Peyer's patch (tissue), 4 donors: ENCODE results near the gene NAA80. TPM values are rescaled to one million over a fixed set of nuclear protein-coding genes. Genes with fewer than 3 reads are reported as not detected.

Experiments
- DNase-seq, 3 donors: peaks; one replicate each; pipeline ENCODE4 v3.0.0-alpha.2; 2017 to 2019
- H3K27ac ChIP-seq, 4 donors: fragments of 200-600 bp; sonication (generic); one replicate each; pipeline ENCODE4 v1.5.1; 2016 to 2019
- H3K27me3 ChIP-seq, 2 donors: fragments of 200-600 bp; sonication (generic); one replicate each; pipeline ENCODE4 v1.5.1; 2019
- H3K36me3 ChIP-seq, 3 donors: fragments of 200-600 bp; sonication (generic); one replicate each; pipeline ENCODE4 v1.5.1; 2016 to 2019
- H3K4me1 ChIP-seq, 4 donors: fragments of 200-600 bp; sonication (generic); one replicate each; pipeline ENCODE4 v1.5.1; 2016 to 2019
- H3K4me3 ChIP-seq, 4 donors: fragments of 200-600 bp; sonication (generic); 1 replicate in 3 of 4; 2 replicates in 1 of 4; pipeline ENCODE4 v1.5.1; 2016 to 2019; ENCODE audit warnings: mild to moderate bottlenecking in 1 of 4
- H3K9me3 ChIP-seq, 4 donors: fragments of 200-600 bp; sonication (generic); one replicate each; pipeline ENCODE4 v1.5.1; 2016 to 2019; ENCODE audit warnings: mild to moderate bottlenecking in 1 of 4
- CTCF ChIP-seq, 6 experiments: fragments of 450-650 bp in 4 of 6; fragments of 200-600 bp in 2 of 6; sonication (generic) in 1 of 6; IDR thresholded peaks; one replicate each; pipeline ENCODE4 v1.5.1; 2017 to 2019; ENCODE audit warnings: antibody characterized with exemption in 6 of 6, mild to moderate bottlenecking in 3 of 6, moderate library complexity in 1 of 6
- POLR2A ChIP-seq, 2 donors: fragments of 450-650 bp; IDR thresholded peaks; one replicate each; pipeline ENCODE4 v1.5.1; 2017; ENCODE audit warnings: antibody characterized with exemption in 2 of 2, mild to moderate bottlenecking in 2 of 2, moderate library complexity in 2 of 2
- total RNA-seq, 4 donors: library from RNA; depleted of rRNA; stranded (reverse); fragments of >200 nt; gene quantifications; one replicate each; pipeline ENCODE4 v1.1.0, GENCODE V29; 2016

The NAA80 gene
- total RNA-seq, 4 donors from 2014 or later, result 3.2 to 14.0 (median 12.4) TPM

GRCh38 chr3:50323092-50323600 lies 23.9 kb upstream of the NAA80 start:
- H3K27ac ChIP-seq, result peak overlapping the region; percentile 88 to 95 (median 90)
- no peak overlapping the region for H3K4me3 ChIP-seq
- peaks cover 4 to 52% (median 18%) of the 10 kb centered on the region in 4 donors for H3K4me1 ChIP-seq
- H3K36me3 ChIP-seq, result peaks cover 0 to 22% (median 0%) of the 10 kb centered on the region in 3 donors
- DNase-seq, result no peak
- TF ChIP-seq POLR2A (IDR thresholded peaks at IDR 0.05) (no peak), CTCF (IDR thresholded peaks at IDR 0.05) (no peak)
- H3K27me3 ChIP-seq, result no peaks in the 10 kb centered on the region
- no peaks in the 10 kb centered on the region for H3K9me3 ChIP-seq

- peak within 1 kb of the TSS; percentile 77 to 98 (median 93) for H3K4me3 ChIP-seq
- no peaks in the 10 kb centered on the region for H3K9me3 ChIP-seq
- peaks cover 0 to 22% (median 0%) of the 10 kb centered on the region in 3 donors for H3K36me3 ChIP-seq
- peak in 1 of 3 donors; percentile 60 for DNase-seq
- H3K27me3 ChIP-seq, result no peaks in the 10 kb centered on the region
- H3K27ac ChIP-seq, result peak within 1 kb of the TSS; percentile 88 to 95 (median 90)
- no peak for TF ChIP-seq POLR2A (IDR thresholded peaks at IDR 0.05)
- no peak for TF ChIP-seq CTCF (IDR thresholded peaks at IDR 0.05)
- H3K4me1 ChIP-seq, result peaks cover 4 to 57% (median 17%) of the 10 kb centered on the region in 4 donors
Observed at GRCh38 chr3:50322386-50323091, 23.3 kb upstream of the NAA80 start, which contains the start of gene HYAL2. Gene HYAL2, minus strand, starts transcription at chr3:50322745. Its CDS starts 2,256 bp downstream, at chr3:50320489.

GRCh38 chr3:50322115-50322385 lies 22.8 kb upstream of the NAA80 start:
- DNase-seq, result no peak
- Histone ChIP-seq H3K27ac (peak overlapping the region; percentile 88 to 95 (median 90)), H3K9me3 (no peaks in the 10 kb centered on the region), H3K4me1 (peaks cover 6 to 57% (median 16%) of the 10 kb centered on the region in 4 donors), H3K4me3 (peak overlapping the region; percentile 77 to 98 (median 93)), H3K36me3 (peaks cover 0 to 22% (median 0%) of the 10 kb centered on the region in 3 donors), H3K27me3 (no peaks in the 10 kb centered on the region)
- TF ChIP-seq POLR2A (IDR thresholded peaks at IDR 0.05) (peak in 1 of 2 donors; percentile 34), CTCF (IDR thresholded peaks at IDR 0.05) (no peak)

- Histone ChIP-seq H3K36me3 (peaks cover 0 to 22% (median 0%) of the 10 kb centered on the region in 3 donors), H3K4me1 (peaks cover 7 to 58% (median 19%) of the 10 kb centered on the region in 4 donors), H3K27me3 (no peaks in the 10 kb centered on the region), H3K4me3 (peak overlapping the region; percentile 77 to 98 (median 93)), H3K9me3 (no peaks in the 10 kb centered on the region), H3K27ac (peak overlapping the region; percentile 88 to 95 (median 90))
- DNase-seq, result peak; percentile 88 to 94 (median 94)
- TF ChIP-seq POLR2A (IDR thresholded peaks at IDR 0.05) (peak in 1 of 2 donors; percentile 27), CTCF (IDR thresholded peaks at IDR 0.05) (peak; percentile 3 to 62 (median 40))
Observed at GRCh38 chr3:50321336-50322114, 22.3 kb upstream of the NAA80 start.

- Histone ChIP-seq H3K36me3 (peaks cover 0 to 20% (median 0%) of the 10 kb centered on the region in 3 donors), H3K4me1 (peaks cover 7 to 64% (median 22%) of the 10 kb centered on the region in 4 donors)
Observed at GRCh38 chr3:50320853-50321335, 21.7 kb upstream of the NAA80 start.

More at GRCh38 chr3:50320853-50321335, 21.7 kb upstream of the NAA80 start:
- H3K9me3 ChIP-seq, result no peaks in the 10 kb centered on the region
- DNase-seq, result peak; percentile 78 to 90 (median 90)
- TF ChIP-seq POLR2A (IDR thresholded peaks at IDR 0.05) (peak; percentile 39 to 61), CTCF (IDR thresholded peaks at IDR 0.05) (no peak)
- no peaks in the 10 kb centered on the region for H3K27me3 ChIP-seq
- peak overlapping the region; percentile 88 to 95 (median 90) for H3K27ac ChIP-seq
- peak overlapping the region; percentile 77 to 98 (median 93) for H3K4me3 ChIP-seq
